Mucosa of stomach (tissue), 1 donor: ENCODE results near the gene ZNF316.

Experiments
- H3K27me3 ChIP-seq: one replicate; pipeline ENCODE4 v1.7.0; 2013; ENCODE audit warnings: mild to moderate bottlenecking, low read length; ENCODE audit not compliant: control insufficient read depth, insufficient read depth
- H3K36me3 ChIP-seq: one replicate; pipeline ENCODE4 v1.7.0; 2013; ENCODE audit warnings: low read length; ENCODE audit not compliant: control insufficient read depth, insufficient read depth
- H3K4me1 ChIP-seq: one replicate; pipeline ENCODE4 v1.7.0; 2013; ENCODE audit warnings: mild to moderate bottlenecking, low read length; ENCODE audit not compliant: control insufficient read depth, insufficient read depth
- H3K4me3 ChIP-seq: one replicate; pipeline ENCODE4 v1.7.0; 2013; ENCODE audit warnings: low read length
- H3K9ac ChIP-seq: one replicate; pipeline ENCODE4 v1.7.0; 2013; ENCODE audit warnings: mild to moderate bottlenecking, low read length, moderate library complexity
- H3K9me3 ChIP-seq: one replicate; pipeline ENCODE4 v1.7.0; 2013; ENCODE audit warnings: mild to moderate bottlenecking, low read length, moderate library complexity; ENCODE audit not compliant: control insufficient read depth
- donor health status: Pancreatic carcinoma.

ZNF316 gene

DNA sequence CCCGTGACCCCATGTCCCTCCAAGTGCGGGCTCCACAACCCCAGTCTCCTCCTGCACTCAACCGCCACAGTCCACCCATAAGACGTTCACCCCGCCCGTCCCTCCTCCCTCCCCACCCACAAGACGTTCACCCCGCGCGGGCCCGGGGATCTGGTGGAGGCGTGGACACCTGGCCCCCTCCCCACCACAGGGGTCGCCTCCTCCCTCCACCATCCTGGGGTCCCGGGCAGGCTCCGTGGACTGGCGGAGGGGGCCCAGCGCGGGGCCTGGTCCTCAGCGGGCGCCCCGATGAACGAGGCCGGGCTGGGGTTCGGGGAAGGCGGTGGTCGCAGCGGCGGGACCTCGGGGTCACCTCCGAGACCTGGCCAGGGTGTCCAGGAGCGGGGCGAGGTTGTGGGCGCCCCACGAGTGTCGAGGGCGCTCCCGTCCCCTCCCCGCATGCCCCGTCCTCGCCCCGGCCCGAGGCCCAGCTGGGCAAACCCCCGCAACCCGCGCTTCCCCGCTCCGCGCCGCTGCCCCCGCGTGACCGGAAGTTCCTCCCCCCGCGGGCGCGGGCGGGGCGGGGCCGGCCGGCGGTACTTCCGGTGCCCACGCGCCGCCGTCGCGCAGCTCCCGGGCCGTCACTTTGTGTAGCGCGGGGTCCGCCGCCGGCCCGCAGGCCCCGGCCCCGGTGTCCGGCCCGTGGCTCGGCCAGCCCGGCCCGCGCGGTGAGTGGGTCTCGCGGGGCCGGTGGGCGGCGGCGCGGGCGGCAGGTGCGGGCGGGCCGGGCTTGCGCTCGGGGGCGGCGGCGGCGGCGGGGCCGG lies at the start of gene ZNF316:
Gene ZNF316 (plus strand): TSS at position 578 of the 803 bp plus-strand sequence. CDS start 5,092 bp downstream, outside the sequence.
- no peaks in the 10 kb centered on the region for H3K36me3 ChIP-seq
- no peaks in the 10 kb centered on the region for H3K27me3 ChIP-seq
- no peaks in the 10 kb centered on the region for H3K9me3 ChIP-seq
- H3K4me3 ChIP-seq, result peak within 1 kb of the TSS; percentile 31
- H3K4me1 ChIP-seq, result peaks cover 14% of the 10 kb centered on the region
- peak within 1 kb of the TSS; percentile 77 for H3K9ac ChIP-seq

DNA sequence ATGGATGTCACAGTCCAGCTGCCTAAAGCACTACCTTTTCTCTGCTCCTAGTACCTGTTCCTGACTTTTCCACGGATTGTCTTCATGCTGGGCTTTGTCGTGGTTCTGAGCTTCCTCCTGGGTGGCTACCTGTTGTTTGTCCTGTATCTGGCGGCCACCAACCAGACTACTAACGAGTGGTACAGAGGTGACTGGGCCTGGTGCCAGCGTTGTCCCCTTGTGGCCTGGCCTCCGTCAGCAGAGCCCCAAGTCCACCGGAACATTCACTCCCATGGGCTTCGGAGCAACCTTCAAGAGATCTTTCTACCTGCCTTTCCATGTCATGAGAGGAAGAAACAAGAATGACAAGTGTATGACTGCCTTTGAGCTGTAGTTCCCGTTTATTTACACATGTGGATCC lies 48.6 kb upstream of the ZNF316 start:
- H3K36me3 ChIP-seq, result peaks cover 4% of the 10 kb centered on the region
- H3K27me3 ChIP-seq, result no peaks in the 10 kb centered on the region
- no peak overlapping the region for H3K9ac ChIP-seq
- H3K4me3 ChIP-seq, result no peak overlapping the region
- H3K9me3 ChIP-seq, result no peaks in the 10 kb centered on the region
- H3K4me1 ChIP-seq, result peaks cover 11% of the 10 kb centered on the region

DNA sequence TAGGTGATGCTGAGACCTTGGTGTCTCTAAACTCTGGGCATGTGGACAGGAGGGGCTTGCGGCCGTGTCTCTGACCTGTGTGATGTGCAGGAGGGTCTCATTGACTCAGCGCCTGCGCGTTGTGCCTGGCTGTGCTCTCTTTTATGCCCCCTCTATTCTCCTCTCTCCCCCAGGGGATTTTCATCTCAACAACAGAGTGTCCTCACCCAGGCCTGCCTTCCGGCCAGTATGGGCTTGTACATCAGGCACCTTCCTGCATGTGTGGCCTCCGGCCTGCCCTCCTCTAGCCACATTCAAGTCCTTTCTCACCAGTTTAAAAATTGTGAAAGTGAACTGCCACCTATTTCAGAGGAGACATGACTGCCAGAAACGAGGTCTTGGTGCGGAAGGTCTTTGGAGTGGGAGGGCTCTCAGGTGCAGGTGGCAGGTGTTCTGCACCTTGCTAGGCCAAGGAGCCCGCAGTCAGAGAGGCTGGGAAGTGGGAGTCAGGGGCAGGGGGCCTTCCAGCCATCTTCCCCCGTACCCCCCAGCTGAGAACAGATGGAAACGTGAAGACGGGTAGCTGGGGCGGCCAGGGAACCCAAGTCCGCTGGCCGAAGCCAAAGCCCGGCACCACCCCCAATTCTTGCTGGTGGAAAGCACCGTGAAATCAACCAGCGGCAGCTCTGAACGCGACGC lies 47.8 kb upstream of the ZNF316 start:
- H3K4me3 ChIP-seq, result no peak overlapping the region
- H3K27me3 ChIP-seq, result no peaks in the 10 kb centered on the region
- H3K9ac ChIP-seq, result no peak overlapping the region
- peaks cover 11% of the 10 kb centered on the region for H3K4me1 ChIP-seq
- H3K9me3 ChIP-seq, result no peaks in the 10 kb centered on the region
- peaks cover 4% of the 10 kb centered on the region for H3K36me3 ChIP-seq

DNA sequence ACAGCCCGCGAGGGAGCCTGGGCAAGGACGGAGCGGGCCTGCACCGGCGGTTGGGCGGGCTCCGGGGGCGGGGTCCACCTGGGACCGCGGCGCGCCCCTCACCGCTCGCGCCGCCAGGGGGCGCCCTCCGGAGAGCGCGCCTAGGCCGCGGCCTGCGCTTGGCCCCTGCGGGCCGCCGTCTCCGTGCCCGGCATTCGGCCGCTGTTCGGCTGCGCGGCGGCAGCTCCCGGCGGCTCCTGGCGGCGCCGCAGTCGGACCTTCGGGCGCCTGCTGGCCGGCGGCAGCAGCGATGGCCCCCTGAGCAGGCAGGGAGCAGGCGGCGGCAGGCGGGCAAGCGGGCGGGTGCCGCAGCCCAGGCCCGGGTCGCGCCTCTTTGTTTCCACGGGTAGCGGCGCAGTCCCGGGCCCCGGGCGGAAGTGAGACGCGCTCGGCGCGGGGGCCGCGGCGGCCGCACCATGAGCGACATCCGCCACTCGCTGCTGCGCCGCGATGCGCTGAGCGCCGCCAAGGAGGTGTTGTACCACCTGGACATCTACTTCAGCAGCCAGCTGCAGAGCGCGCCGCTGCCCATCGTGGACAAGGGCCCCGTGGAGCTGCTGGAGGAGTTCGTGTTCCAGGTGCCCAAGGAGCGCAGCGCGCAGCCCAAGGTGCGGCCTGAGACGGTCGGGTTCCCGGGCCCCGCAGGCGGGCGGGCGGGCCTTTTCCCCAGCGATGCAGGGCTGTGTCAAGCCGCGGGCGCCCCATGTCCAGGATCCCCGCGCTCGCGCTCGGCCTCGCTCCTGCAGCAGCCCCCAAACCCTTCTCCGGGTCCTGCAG lies 47.1 kb upstream of the ZNF316 start, which contains the start of gene INTS15:
Gene INTS15 (plus strand): TSS at position 193 of the 816 bp plus-strand sequence. CDS start 263 bp downstream, at position 456.
- Histone ChIP-seq H3K36me3 (peaks cover 4% of the 10 kb centered on the region), H3K9ac (peak within 1 kb of the TSS; percentile 77), H3K9me3 (no peaks in the 10 kb centered on the region), H3K27me3 (no peaks in the 10 kb centered on the region), H3K4me3 (peak within 1 kb of the TSS; percentile 63), H3K4me1 (peaks cover 11% of the 10 kb centered on the region)

DNA sequence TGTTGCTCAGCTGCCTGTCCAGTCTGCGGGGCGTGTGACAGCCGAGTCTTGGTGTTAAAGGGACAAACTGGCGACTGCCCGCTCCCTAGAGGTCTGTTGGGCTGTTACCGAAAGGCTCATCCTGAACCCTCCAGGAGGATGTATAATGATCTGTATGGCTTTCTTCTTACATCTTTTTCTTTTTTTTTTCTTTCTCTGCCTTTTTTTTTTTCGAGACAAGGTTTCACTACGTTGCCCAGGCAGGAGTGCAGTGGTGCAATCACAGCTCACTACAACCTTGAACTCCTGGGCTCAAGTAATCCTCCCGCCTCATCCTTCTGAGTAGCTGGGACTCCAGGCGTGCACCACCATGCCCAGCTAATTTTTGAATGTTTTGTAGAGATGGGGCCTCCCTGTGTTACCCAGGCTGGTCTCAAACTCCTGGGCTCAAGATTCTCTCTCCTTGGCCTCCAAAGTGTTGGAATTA lies 46.4 kb upstream of the ZNF316 start:
- Histone ChIP-seq H3K9ac (peak overlapping the region; percentile 77), H3K36me3 (peaks cover 4% of the 10 kb centered on the region)

DNA sequence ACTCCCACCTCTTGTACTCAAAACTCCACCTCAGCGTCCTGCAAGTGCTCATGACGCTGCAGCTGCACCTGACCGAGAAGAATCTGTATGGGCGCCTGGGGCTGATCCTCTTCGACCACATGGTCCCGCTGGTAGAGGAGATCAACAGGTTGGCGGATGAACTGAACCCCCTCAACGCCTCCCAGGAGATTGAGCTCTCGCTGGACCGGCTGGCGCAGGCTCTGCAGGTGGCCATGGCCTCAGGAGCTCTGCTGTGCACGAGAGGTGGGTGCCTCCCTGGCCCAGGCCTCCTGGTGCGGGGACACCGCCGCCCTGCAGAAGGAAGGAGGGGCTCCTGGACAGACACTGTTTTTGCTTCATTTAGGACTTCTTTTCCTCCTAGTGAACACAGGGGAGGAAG lies 37.0 kb upstream of the ZNF316 start:
- H3K36me3 ChIP-seq, result peaks cover 5% of the 10 kb centered on the region
- no peaks in the 10 kb centered on the region for H3K9me3 ChIP-seq
- no peaks in the 10 kb centered on the region for H3K4me1 ChIP-seq
- no peaks in the 10 kb centered on the region for H3K27me3 ChIP-seq
- no peak overlapping the region for H3K4me3 ChIP-seq
- H3K9ac ChIP-seq, result no peak overlapping the region

More for the DNA sequence above, 46.4 kb upstream of the ZNF316 start:
- Histone ChIP-seq H3K4me3 (peak overlapping the region; percentile 63), H3K27me3 (no peaks in the 10 kb centered on the region), H3K4me1 (peaks cover 11% of the 10 kb centered on the region), H3K9me3 (no peaks in the 10 kb centered on the region)

GRCh38 chr7:6604458-6604857 lies 32.7 kb upstream of the ZNF316 start:
- no peak overlapping the region for H3K9ac ChIP-seq
- no peaks in the 10 kb centered on the region for H3K4me1 ChIP-seq
- no peak overlapping the region for H3K4me3 ChIP-seq
- no peaks in the 10 kb centered on the region for H3K27me3 ChIP-seq
- H3K36me3 ChIP-seq, result no peaks in the 10 kb centered on the region
- H3K9me3 ChIP-seq, result no peaks in the 10 kb centered on the region

GRCh38 chr7:6606866-6607583 lies 30.1 kb upstream of the ZNF316 start:
- Histone ChIP-seq H3K27me3 (no peaks in the 10 kb centered on the region), H3K4me1 (no peaks in the 10 kb centered on the region), H3K9me3 (no peaks in the 10 kb centered on the region), H3K36me3 (no peaks in the 10 kb centered on the region), H3K9ac (no peak overlapping the region), H3K4me3 (no peak overlapping the region)

GRCh38 chr7:6607651-6608051 lies 29.5 kb upstream of the ZNF316 start:
- no peaks in the 10 kb centered on the region for H3K9me3 ChIP-seq
- H3K36me3 ChIP-seq, result no peaks in the 10 kb centered on the region
- no peak overlapping the region for H3K9ac ChIP-seq
- no peaks in the 10 kb centered on the region for H3K27me3 ChIP-seq
- no peak overlapping the region for H3K4me3 ChIP-seq
- no peaks in the 10 kb centered on the region for H3K4me1 ChIP-seq

- no peaks in the 10 kb centered on the region for H3K27me3 ChIP-seq
- H3K9me3 ChIP-seq, result no peaks in the 10 kb centered on the region
- no peak overlapping the region for H3K9ac ChIP-seq
- no peaks in the 10 kb centered on the region for H3K36me3 ChIP-seq
- H3K4me1 ChIP-seq, result no peaks in the 10 kb centered on the region
- no peak overlapping the region for H3K4me3 ChIP-seq
These were observed 29.0 kb upstream of the ZNF316 start for GRCh38 chr7:6608081-6608480.

GRCh38 chr7:6608794-6609193 lies 28.3 kb upstream of the ZNF316 start:
- Histone ChIP-seq H3K9ac (no peak overlapping the region), H3K4me3 (no peak overlapping the region), H3K9me3 (no peaks in the 10 kb centered on the region), H3K4me1 (no peaks in the 10 kb centered on the region), H3K27me3 (peaks cover 5% of the 10 kb centered on the region), H3K36me3 (no peaks in the 10 kb centered on the region)
